ENCODE data around the gene CACNA2D1.
"Not testable (repeated sequence)": the region's sequence is repeated elsewhere in the genome, so short reads cannot be mapped to it uniquely, and the experiment has no call there.

CACNA2D1 gene

GRCh38 chr7:82393840-82394220, 49.7 kb downstream of the CACNA2D1 start:
- H3K4me3 ChIP-seq (ENCODE audit: low read depth, low read length) = no peak overlapping the region
- DNase-seq (ENCODE audit: low read depth) = no peak
- TF ChIP-seq MYC (IDR thresholded peaks at IDR 0.05; ENCODE audit: low read depth, low read length) = no peak
- TF ChIP-seq POLR2A (IDR thresholded peaks at IDR 0.05; ENCODE audit: extremely low read depth, insufficient read length) = no peak
- no peak for TF ChIP-seq CTCF (IDR thresholded peaks at IDR 0.05; ENCODE audit: low read depth, low read length)
- TF ChIP-seq MAX (IDR thresholded peaks at IDR 0.05; ENCODE audit: low read depth, low read length) = no peak

GRCh38 chr7:82393076-82393839, 50.3 kb downstream of the CACNA2D1 start:
- H3K4me3 ChIP-seq (ENCODE audit: low read depth, low read length) = no peak overlapping the region
- no peak for DNase-seq (ENCODE audit: low read depth)
- TF ChIP-seq POLR2A (IDR thresholded peaks at IDR 0.05; ENCODE audit: extremely low read depth, insufficient read length) (no peak), MAX (IDR thresholded peaks at IDR 0.05; ENCODE audit: low read depth, low read length) (no peak), CTCF (IDR thresholded peaks at IDR 0.05; ENCODE audit: low read depth, low read length) (no peak), MYC (IDR thresholded peaks at IDR 0.05; ENCODE audit: low read depth, low read length) (no peak)

- DNase-seq (ENCODE audit: low read depth) = no peak
- H3K4me3 ChIP-seq (ENCODE audit: low read depth, low read length) = no peak overlapping the region
- TF ChIP-seq MAX (IDR thresholded peaks at IDR 0.05; ENCODE audit: low read depth, low read length) (no peak), MYC (IDR thresholded peaks at IDR 0.05; ENCODE audit: low read depth, low read length) (no peak), POLR2A (IDR thresholded peaks at IDR 0.05; ENCODE audit: extremely low read depth, insufficient read length) (no peak), CTCF (IDR thresholded peaks at IDR 0.05; ENCODE audit: low read depth, low read length) (no peak)
Measured at GRCh38 chr7:82390936-82391335, 52.6 kb downstream of the CACNA2D1 start.

DNA sequence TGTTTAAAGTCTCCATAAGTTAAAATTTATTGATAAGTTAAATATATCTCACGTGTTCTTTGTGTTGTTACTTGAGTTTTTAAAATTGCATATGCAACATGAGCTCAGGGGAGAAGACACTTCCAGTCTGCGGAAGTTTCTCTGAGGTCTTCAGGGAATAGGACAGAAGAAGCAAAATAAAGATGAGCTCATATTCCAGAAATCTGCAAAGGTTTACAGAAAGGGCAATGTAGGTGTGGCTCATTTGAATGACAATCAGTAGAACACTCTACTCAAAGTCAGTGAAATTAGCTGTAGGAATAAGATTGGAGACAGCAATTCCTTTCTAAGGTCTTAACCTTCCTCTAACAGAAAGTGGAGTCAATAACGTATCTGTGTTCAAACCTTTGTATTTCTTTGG, 53.7 kb downstream of the CACNA2D1 start:
- no peak overlapping the region for H3K4me3 ChIP-seq (ENCODE audit: low read depth, low read length)
- no peak for DNase-seq (ENCODE audit: low read depth)

DNA sequence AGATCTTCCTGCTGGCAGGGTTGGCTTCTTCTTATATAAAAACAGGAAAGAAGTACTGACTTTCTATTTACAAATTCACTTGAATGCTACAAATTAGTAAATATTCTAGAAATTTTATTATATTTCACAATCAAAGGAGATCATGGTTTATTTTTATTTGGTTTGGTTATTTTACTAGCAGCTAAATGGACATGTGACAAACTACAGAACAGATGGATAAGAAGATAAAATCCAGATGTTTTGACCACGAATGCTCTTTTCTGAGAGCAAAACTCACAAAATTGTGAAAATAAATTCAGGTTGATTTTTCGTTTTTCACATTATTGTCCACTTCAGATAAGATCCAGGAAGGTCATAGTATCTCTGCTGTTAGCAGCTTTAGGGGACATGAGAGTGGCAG, 55.4 kb downstream of the CACNA2D1 start:
- no peak overlapping the region for H3K4me3 ChIP-seq (ENCODE audit: low read depth, low read length)
- no peak for DNase-seq (ENCODE audit: low read depth)
- TF ChIP-seq MAX (IDR thresholded peaks at IDR 0.05; ENCODE audit: low read depth, low read length) (no peak), CTCF (IDR thresholded peaks at IDR 0.05; ENCODE audit: low read depth, low read length) (no peak), POLR2A (IDR thresholded peaks at IDR 0.05; ENCODE audit: extremely low read depth, insufficient read length) (no peak), MYC (IDR thresholded peaks at IDR 0.05; ENCODE audit: low read depth, low read length) (no peak)

More for the DNA sequence above, 53.7 kb downstream of the CACNA2D1 start:
- TF ChIP-seq CTCF (IDR thresholded peaks at IDR 0.05; ENCODE audit: low read depth, low read length) (no peak), MYC (IDR thresholded peaks at IDR 0.05; ENCODE audit: low read depth, low read length) (no peak), MAX (IDR thresholded peaks at IDR 0.05; ENCODE audit: low read depth, low read length) (no peak), POLR2A (IDR thresholded peaks at IDR 0.05; ENCODE audit: extremely low read depth, insufficient read length) (no peak)

DNA sequence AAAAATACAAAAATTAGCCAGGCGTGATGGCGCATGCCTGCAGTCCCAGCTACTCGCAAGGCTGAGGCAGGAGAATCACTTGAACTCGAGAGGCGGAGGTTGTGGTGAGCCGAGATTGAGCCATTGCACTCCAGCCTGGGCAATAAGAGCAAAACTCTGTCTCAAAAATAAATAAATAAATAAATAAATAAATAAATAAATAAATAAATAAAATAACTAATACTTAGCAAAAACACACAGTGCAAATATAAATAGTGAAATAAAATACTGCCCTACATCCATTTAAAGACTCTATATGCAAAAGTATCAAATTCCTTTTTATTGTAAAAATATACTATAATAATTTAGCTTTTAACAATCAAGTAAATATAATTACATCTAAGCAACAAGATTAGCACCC, 57.0 kb downstream of the CACNA2D1 start:
- H3K4me3 ChIP-seq (ENCODE audit: low read depth, low read length) = not testable (repeated sequence)

More for the DNA sequence above, 57.0 kb downstream of the CACNA2D1 start:
- DNase-seq (ENCODE audit: low read depth) = not testable (repeated sequence)
